HG02943 (cell line): Measurements from ENCODE around the gene MYPN.
A peak's percentile ranks its signal among the peaks of the same experiment; 100 is the strongest.
"Not testable (repeated sequence)": the region's sequence is repeated elsewhere in the genome, so short reads cannot be mapped to it uniquely, and the experiment has no call there.

Experiments used
- ATAC-seq: cut with Tn5 transposase; IDR thresholded peaks from one replicate; pipeline ENCODE4 v1.9.1; 2021; ENCODE audit warnings: mild to moderate bottlenecking, low read depth, moderate library complexity; ENCODE audit not compliant: unreplicated experiment

Gene MYPN, protein sequence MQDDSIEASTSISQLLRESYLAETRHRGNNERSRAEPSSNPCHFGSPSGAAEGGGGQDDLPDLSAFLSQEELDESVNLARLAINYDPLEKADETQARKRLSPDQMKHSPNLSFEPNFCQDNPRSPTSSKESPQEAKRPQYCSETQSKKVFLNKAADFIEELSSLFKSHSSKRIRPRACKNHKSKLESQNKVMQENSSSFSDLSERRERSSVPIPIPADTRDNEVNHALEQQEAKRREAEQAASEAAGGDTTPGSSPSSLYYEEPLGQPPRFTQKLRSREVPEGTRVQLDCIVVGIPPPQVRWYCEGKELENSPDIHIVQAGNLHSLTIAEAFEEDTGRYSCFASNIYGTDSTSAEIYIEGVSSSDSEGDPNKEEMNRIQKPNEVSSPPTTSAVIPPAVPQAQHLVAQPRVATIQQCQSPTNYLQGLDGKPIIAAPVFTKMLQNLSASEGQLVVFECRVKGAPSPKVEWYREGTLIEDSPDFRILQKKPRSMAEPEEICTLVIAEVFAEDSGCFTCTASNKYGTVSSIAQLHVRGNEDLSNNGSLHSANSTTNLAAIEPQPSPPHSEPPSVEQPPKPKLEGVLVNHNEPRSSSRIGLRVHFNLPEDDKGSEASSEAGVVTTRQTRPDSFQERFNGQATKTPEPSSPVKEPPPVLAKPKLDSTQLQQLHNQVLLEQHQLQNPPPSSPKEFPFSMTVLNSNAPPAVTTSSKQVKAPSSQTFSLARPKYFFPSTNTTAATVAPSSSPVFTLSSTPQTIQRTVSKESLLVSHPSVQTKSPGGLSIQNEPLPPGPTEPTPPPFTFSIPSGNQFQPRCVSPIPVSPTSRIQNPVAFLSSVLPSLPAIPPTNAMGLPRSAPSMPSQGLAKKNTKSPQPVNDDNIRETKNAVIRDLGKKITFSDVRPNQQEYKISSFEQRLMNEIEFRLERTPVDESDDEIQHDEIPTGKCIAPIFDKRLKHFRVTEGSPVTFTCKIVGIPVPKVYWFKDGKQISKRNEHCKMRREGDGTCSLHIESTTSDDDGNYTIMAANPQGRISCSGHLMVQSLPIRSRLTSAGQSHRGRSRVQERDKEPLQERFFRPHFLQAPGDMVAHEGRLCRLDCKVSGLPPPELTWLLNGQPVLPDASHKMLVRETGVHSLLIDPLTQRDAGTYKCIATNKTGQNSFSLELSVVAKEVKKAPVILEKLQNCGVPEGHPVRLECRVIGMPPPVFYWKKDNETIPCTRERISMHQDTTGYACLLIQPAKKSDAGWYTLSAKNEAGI (N-terminal part only)

GRCh38 chr10:68109331-68109730 is at the start of gene MYPN:
Gene MYPN, plus strand, starts transcription at chr10:68109488. Its CDS starts 11,951 bp downstream, at chr10:68121439.
- ATAC-seq: no peak

GRCh38 chr10:68067029-68067428 is 42.3 kb upstream of the MYPN start:
- ATAC-seq: no peak

DNA sequence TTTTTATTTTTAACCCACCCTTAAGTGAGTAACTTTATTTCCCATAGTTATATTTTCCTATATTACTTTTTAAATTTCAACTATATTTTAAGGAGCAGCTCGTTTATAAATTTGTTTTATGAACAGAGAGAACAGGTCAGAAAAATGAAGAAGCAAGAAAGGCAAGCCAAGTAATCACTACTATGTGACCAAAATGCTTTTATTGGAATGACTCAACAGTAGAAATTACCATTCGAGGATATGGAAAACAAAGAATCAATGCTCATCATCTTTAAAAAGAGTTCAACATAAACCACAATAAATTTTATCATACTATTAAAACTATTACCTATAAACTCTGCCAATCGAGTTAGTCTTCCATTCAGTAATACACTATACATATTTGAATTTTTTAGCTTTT is 41.8 kb upstream of the MYPN start:
- ATAC-seq: no peak

DNA sequence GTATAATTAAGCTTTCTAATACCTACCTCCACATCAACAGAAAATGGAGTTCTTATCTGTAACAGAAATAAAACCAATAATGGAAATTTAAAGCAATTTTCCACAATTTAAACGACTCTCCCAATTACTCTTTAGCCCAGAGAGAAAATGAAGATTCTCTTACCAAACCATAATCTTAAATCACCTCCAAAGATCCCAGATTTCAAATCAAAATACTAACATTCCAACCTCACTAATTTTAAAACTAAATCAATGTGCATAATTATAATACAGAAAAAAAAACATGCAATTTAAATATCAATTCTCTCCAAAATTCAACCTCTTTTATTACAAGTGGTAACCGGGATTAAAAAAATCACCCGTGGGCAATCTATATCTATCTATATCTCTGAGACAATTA is 35.7 kb upstream of the MYPN start:
- ATAC-seq: no peak

GRCh38 chr10:68074031-68074774 is 35.1 kb upstream of the MYPN start:
- no peak for ATAC-seq

DNA sequence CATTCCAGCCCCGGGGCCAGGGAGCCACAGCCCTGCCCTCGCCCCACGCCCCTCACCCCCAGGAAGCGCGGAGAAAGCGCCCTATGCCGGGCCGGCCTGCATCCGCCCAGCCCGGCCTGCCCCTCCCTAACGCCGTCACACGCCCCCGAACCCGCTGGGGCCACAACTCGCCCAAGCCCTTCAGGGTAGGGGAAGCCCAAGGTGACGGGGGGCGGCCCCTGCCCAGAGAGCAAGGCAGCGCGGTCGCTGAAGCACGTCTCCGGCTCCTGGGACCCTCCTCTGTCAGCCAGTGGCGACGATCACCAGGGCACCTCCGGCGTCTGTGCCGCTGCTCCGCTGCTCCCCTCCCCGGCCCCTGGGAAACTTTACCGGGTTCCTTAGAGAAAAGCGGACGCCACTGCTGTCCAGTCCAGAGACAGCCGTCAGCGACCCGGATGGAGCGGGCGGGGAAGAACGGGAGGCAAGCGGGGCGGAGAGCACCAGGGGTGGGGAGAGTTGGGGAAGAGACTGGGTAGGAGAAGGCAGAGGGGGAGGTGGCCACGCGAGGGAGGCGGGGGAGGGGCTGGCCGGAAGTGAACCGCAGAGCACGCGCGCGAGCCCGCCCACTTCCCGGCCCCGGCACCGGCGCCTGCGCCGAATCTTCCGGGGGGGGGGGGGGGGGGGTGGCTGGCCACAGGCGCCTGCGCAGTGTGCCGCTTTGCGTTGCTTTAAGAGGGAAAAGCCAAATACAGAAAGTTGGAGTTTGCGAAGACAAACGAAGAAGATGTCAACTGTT is 34.3 kb upstream of the MYPN start, which contains the start of gene HERC4:
TSS of gene HERC4 (minus strand) at position 509 of the 775 bp plus-strand sequence. CDS start 2,175 bp downstream, outside the sequence.
- peak; percentile 89 for ATAC-seq

GRCh38 chr10:68075550-68076004 is 33.7 kb upstream of the MYPN start:
- no peak for ATAC-seq

- ATAC-seq: not testable (repeated sequence)
Observed at GRCh38 chr10:68076081-68076480, 33.2 kb upstream of the MYPN start.

DNA sequence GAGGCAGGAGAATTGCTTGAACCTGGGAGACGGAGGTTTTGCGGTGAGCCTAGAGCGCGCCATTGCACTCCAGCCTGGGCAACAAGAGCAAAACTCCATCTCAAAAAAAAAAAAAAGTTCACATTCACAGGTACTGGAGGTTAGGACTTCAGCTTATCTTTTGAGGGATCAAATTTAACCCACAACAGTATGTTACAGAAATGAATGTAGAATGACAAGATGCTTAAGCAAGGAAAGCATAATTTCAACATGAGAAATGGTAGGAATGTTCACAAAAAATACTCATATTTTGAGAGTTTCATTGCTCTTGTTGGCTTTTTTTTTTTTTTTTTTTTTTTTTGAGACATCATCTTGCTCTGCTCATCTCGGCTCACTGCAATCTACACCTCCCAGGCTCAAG is 32.3 kb upstream of the MYPN start:
- ATAC-seq: no peak

DNA sequence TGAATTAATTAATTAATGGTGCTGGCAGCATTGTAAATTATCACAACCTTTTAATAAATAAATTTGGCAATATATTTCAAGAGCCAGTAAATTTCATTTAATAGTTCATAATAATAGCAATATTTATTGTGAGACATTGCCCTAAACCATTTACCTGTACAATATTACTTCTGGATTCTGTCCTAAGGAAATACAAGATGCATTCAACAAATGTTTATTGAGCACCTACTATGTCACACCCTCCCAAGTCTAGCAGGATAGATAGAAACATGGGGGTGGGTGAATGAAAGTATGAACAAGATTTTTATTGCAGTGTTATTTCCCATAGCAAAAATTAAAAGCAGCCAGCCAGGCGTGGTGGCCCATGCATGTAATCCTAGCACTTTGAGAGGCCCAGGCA is 29.9 kb upstream of the MYPN start:
- no peak for ATAC-seq

DNA sequence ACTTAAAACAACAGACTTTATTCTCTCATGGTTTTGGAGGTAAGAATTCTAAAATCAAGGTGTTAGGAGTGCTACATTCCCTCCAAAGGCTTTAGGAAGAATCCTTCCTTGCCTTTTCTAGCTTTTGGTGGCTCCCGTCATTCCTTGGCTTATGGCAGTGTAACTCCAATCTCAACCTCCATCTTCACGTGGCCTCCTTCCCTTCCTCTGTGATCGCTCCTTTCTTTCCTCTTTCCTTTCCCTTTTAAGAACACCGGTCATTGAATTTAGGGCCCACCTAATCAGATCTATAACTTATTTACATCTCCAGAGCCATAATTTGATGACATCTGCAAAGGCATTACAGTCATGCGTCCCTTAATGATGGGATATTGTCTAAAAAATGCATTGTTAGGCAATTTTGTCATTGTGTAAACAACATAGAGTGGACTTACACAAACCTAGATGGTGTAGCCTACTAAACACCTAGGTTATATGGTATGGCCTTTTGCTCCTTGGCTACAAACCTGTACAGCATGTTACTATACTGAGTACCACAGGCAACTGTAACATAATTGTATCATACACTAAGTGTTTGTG is 28.3 kb upstream of the MYPN start:
- no peak for ATAC-seq

DNA sequence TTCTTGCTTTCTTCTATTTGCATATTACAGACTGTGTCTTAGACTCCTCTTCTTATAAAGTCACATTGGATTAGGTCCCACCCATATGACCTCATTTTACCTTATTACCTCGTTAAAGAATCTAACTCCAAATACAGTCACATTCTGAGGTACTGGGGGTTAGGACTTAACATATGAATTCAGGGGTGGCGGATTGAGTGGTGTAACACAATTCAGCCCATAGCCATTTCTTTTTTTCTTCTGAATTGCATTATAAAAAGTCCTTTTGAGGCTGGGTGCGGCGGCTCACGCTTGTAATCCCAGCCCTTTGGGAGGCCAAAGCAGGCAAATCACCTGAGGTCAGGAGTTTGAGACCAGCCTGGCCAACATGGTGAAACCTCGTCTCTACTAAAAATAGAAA is 27.4 kb upstream of the MYPN start:
- ATAC-seq: no peak

GRCh38 chr10:68082872-68083271 is 26.4 kb upstream of the MYPN start:
- no peak for ATAC-seq

GRCh38 chr10:68083953-68084352 is 25.3 kb upstream of the MYPN start:
- no peak for ATAC-seq

- ATAC-seq: no peak
Observed at GRCh38 chr10:68084469-68084868, 24.8 kb upstream of the MYPN start.

DNA sequence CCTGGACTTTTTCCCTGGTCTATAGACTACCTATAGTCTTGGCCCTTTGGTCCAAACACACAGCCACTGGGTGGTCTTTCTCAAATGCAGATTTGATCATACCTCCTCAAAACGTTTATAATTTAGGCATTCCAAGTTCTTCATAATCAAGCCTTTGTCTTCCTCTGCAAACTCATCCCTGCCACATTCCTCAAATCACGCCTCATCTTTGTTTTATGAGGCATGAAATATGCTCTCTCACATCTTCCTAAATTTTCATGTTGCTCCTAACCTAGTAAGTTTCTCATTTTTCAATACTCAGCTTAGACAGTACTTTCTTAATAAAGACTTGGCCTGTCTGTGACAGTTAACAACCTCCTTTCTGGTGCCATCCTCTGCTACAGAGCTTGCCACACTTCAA is 23.3 kb upstream of the MYPN start:
- ATAC-seq: no peak

GRCh38 chr10:68086910-68087684 is 22.2 kb upstream of the MYPN start:
- no peak for ATAC-seq
